Myocyte (in vitro differentiated cells): ENCODE data around the gene TBL1Y. TPM values are rescaled to one million over a fixed set of nuclear protein-coding genes. Genes with fewer than 3 reads are reported as not detected.
"Not testable (repeated sequence)": the region's sequence is repeated elsewhere in the genome, so short reads cannot be mapped to it uniquely, and the experiment has no call there.

Experiments used
- DNase-seq: peaks from one replicate; pipeline ENCODE4 v3.0.0-alpha.2; 2012; ENCODE audit warnings: low read depth
- total RNA-seq: library from RNA; depleted of rRNA; stranded (reverse); fragments of >200 nt; gene quantifications from 2 replicates; pipeline ENCODE4 v1.2.3, GENCODE V29; 2014

Gene TBL1Y
- total RNA-seq, 1 donor from 2014 or later, result not detected

GRCh38 chrY:7078725-7079124, 168.2 kb downstream of the TBL1Y start:
- DNase-seq, result no peak

- not testable (repeated sequence) for DNase-seq
These were observed 170.1 kb downstream of the TBL1Y start for GRCh38 chrY:7080548-7080947.

- peak; percentile 47 for DNase-seq
These were observed 175.1 kb downstream of the TBL1Y start for GRCh38 chrY:7085606-7086005.

- DNase-seq, result no peak
These were observed 182.3 kb downstream of the TBL1Y start for GRCh38 chrY:7092836-7093235.

- DNase-seq, result no peak
These were observed 183.9 kb downstream of the TBL1Y start for GRCh38 chrY:7094365-7094764.

- no peak for DNase-seq
These were observed 186.5 kb downstream of the TBL1Y start for GRCh38 chrY:7097021-7097420.

GRCh38 chrY:7099742-7100141, 189.2 kb downstream of the TBL1Y start:
- DNase-seq, result no peak

GRCh38 chrY:7102680-7103079, 192.2 kb downstream of the TBL1Y start:
- DNase-seq, result no peak

- no peak for DNase-seq
These were observed 196.7 kb downstream of the TBL1Y start for GRCh38 chrY:7107179-7107578.

GRCh38 chrY:7110086-7110485, 199.6 kb downstream of the TBL1Y start:
- no peak for DNase-seq

GRCh38 chrY:7115871-7116270, 205.4 kb downstream of the TBL1Y start:
- DNase-seq, result no peak

GRCh38 chrY:7122202-7122601, 211.7 kb downstream of the TBL1Y start:
- no peak for DNase-seq

- DNase-seq, result no peak
These were observed 214.9 kb downstream of the TBL1Y start for GRCh38 chrY:7125136-7126056.

GRCh38 chrY:7128211-7128610, 217.7 kb downstream of the TBL1Y start:
- no peak for DNase-seq

Other genes starting within 250 kb of the TBL1Y start
- not detected in 2 replicates for gene AMELY, start 1.1 kb downstream of the TBL1Y start, total RNA-seq